Myocyte (in vitro differentiated cells): ENCODE data around the gene LRRC19. TPM values are rescaled to one million over a fixed set of nuclear protein-coding genes. Genes with fewer than 3 reads are reported as not detected.
A peak's percentile ranks its signal among the peaks of the same experiment; 100 is the strongest.

Experiments
- DNase-seq: peaks from one replicate; pipeline ENCODE4 v3.0.0-alpha.2; 2012; ENCODE audit warnings: low read depth
- polyA plus RNA-seq: library from polyadenylated mRNA; unstranded; fragments of >200 nt; gene quantifications from one replicate; pipeline ENCODE4 v1.2.1, GENCODE V29; 2012; ENCODE audit warnings: missing spikeins
- total RNA-seq: library from RNA; depleted of rRNA; stranded (reverse); fragments of >200 nt; gene quantifications from 2 replicates; pipeline ENCODE4 v1.2.3, GENCODE V29; 2014

LRRC19 gene
- not detected in 2 replicates for total RNA-seq
- polyA plus RNA-seq: 0.09 TPM

GRCh38 chr9:27005491-27005890 lies at the start of gene LRRC19:
Gene LRRC19 (minus strand): TSS chr9:27005672. CDS start chr9:26999694, 5,978 bp downstream.
- no peak for DNase-seq

GRCh38 chr9:27054841-27055240 lies 49.4 kb upstream of the LRRC19 start:
- no peak for DNase-seq

GRCh38 chr9:27054125-27054524 lies 48.7 kb upstream of the LRRC19 start:
- DNase-seq: no peak

GRCh38 chr9:27053369-27054022 lies 48.0 kb upstream of the LRRC19 start:
- DNase-seq: peak; percentile 24

GRCh38 chr9:27047136-27047535 lies 41.7 kb upstream of the LRRC19 start:
- DNase-seq: no peak

GRCh38 chr9:27043176-27043575 lies 37.7 kb upstream of the LRRC19 start:
- DNase-seq: no peak

- DNase-seq: no peak
Observed at GRCh38 chr9:27042476-27042875, 37.0 kb upstream of the LRRC19 start.

- DNase-seq: no peak
Observed at GRCh38 chr9:27041746-27042145, 36.3 kb upstream of the LRRC19 start.

GRCh38 chr9:27037499-27037898 lies 32.0 kb upstream of the LRRC19 start:
- no peak for DNase-seq

- peak; percentile 68 for DNase-seq
Observed at GRCh38 chr9:27033815-27034403, 28.4 kb upstream of the LRRC19 start.

- no peak for DNase-seq
Observed at GRCh38 chr9:27029186-27029585, 23.7 kb upstream of the LRRC19 start.

GRCh38 chr9:27022920-27023319 lies 17.4 kb upstream of the LRRC19 start:
- DNase-seq: no peak

GRCh38 chr9:27019589-27019988 lies 14.1 kb upstream of the LRRC19 start:
- DNase-seq: no peak

GRCh38 chr9:27003426-27004077 lies 1.9 kb downstream of the LRRC19 start:
- no peak for DNase-seq

GRCh38 chr9:26995810-26996209 lies 9.7 kb downstream of the LRRC19 start:
- DNase-seq: no peak

GRCh38 chr9:26983340-26983739 lies 22.1 kb downstream of the LRRC19 start:
- DNase-seq: no peak

- peak; percentile 34 for DNase-seq
Observed at GRCh38 chr9:26975728-26976707, 29.5 kb downstream of the LRRC19 start.

- peak; percentile 22 for DNase-seq
Observed at GRCh38 chr9:26974927-26975326, 30.5 kb downstream of the LRRC19 start.

- no peak for DNase-seq
Observed at GRCh38 chr9:26973989-26974388, 31.5 kb downstream of the LRRC19 start.

GRCh38 chr9:26971721-26972120 lies 33.8 kb downstream of the LRRC19 start:
- no peak for DNase-seq

- DNase-seq: no peak
Observed at GRCh38 chr9:26956860-26957233, 48.6 kb downstream of the LRRC19 start.
